Measurements from ENCODE around the gene KRT23.
A peak's percentile ranks its signal among the peaks of the same experiment; 100 is the strongest.

The KRT23 gene

GRCh38 chr17:40910441-40910841 lies 27.0 kb downstream of the KRT23 start:
- no peak for DNase-seq (ENCODE audit: low read depth in 4 of 4, low spot score in 1 of 4)

GRCh38 chr17:40909755-40910154 lies 27.7 kb downstream of the KRT23 start:
- no peak for DNase-seq (ENCODE audit: low read depth in 4 of 4, low spot score in 1 of 4)

- DNase-seq (ENCODE audit: low read depth in 4 of 4, low spot score in 1 of 4), result peak; percentile 11 to 59 (median 45)
These were observed 28.1 kb downstream of the KRT23 start for GRCh38 chr17:40909351-40909750.

GRCh38 chr17:40906613-40907012 lies 30.8 kb downstream of the KRT23 start:
- DNase-seq (ENCODE audit: low read depth in 4 of 4, low spot score in 1 of 4), result no peak

GRCh38 chr17:40905370-40905769 lies 32.1 kb downstream of the KRT23 start:
- DNase-seq (ENCODE audit: low read depth in 4 of 4, low spot score in 1 of 4), result no peak

- DNase-seq (ENCODE audit: low read depth in 4 of 4, low spot score in 1 of 4), result no peak
These were observed 34.2 kb downstream of the KRT23 start for GRCh38 chr17:40903129-40903847.

- no peak for DNase-seq (ENCODE audit: low read depth in 4 of 4, low spot score in 1 of 4)
These were observed 34.9 kb downstream of the KRT23 start for GRCh38 chr17:40902498-40902897.

GRCh38 chr17:40901981-40902474 lies 35.4 kb downstream of the KRT23 start:
- peak in 1 of 4 experiments; percentile 2 for DNase-seq (ENCODE audit: low read depth in 4 of 4, low spot score in 1 of 4)

- no peak for DNase-seq (ENCODE audit: low read depth in 4 of 4, low spot score in 1 of 4)
These were observed 36.6 kb downstream of the KRT23 start for GRCh38 chr17:40900809-40901356.

- no peak for DNase-seq (ENCODE audit: low read depth in 4 of 4, low spot score in 1 of 4)
These were observed 40.5 kb downstream of the KRT23 start for GRCh38 chr17:40896916-40897455.

GRCh38 chr17:40895106-40895730 lies 42.2 kb downstream of the KRT23 start:
- no peak for DNase-seq (ENCODE audit: low read depth in 4 of 4, low spot score in 1 of 4)

GRCh38 chr17:40888196-40888720 lies 49.2 kb downstream of the KRT23 start:
- no peak for DNase-seq (ENCODE audit: low read depth in 4 of 4, low spot score in 1 of 4)

GRCh38 chr17:40886090-40886489 lies 51.4 kb downstream of the KRT23 start:
- DNase-seq (ENCODE audit: low read depth in 4 of 4, low spot score in 1 of 4), result no peak

GRCh38 chr17:40884708-40885512 lies 52.5 kb downstream of the KRT23 start, which contains the start of gene KRT20:
Gene KRT20 (minus strand): TSS chr17:40885242. CDS start chr17:40885185, 57 bp downstream.
- no peak for DNase-seq (ENCODE audit: low read depth in 4 of 4, low spot score in 1 of 4)

- no peak for DNase-seq (ENCODE audit: low read depth in 4 of 4, low spot score in 1 of 4)
These were observed 53.7 kb downstream of the KRT23 start for GRCh38 chr17:40883626-40884334.

- no peak for DNase-seq (ENCODE audit: low read depth in 4 of 4, low spot score in 1 of 4)
These were observed 54.4 kb downstream of the KRT23 start for GRCh38 chr17:40883031-40883430.

GRCh38 chr17:40879026-40879425 lies 58.4 kb downstream of the KRT23 start:
- DNase-seq (ENCODE audit: low read depth in 4 of 4, low spot score in 1 of 4), result no peak

GRCh38 chr17:40878044-40878443 lies 59.4 kb downstream of the KRT23 start:
- no peak for DNase-seq (ENCODE audit: low read depth in 4 of 4, low spot score in 1 of 4)

GRCh38 chr17:40873801-40874200 lies 63.6 kb downstream of the KRT23 start:
- no peak for DNase-seq (ENCODE audit: low read depth in 4 of 4, low spot score in 1 of 4)

- no peak for DNase-seq (ENCODE audit: low read depth in 4 of 4, low spot score in 1 of 4)
These were observed 64.2 kb downstream of the KRT23 start for GRCh38 chr17:40873255-40873654.

Data from stimulated activated CD4-positive, alpha-beta T cell treated with anti-CD3 and anti-CD28 coated beads, Interleukin-1b, Interleukin-23, amount 100 ng/mL, for 24 hours (primary cell).